Suppressor macrophage (primary cell): ENCODE data around the gene CLASP1.
"Not testable (repeated sequence)": the region's sequence is repeated elsewhere in the genome, so short reads cannot be mapped to it uniquely, and the experiment has no call there.

Experiments
- DNase-seq, 4 experiments: peaks; one replicate each; pipeline ENCODE4 v3.0.0-alpha.2; 2020 to 2022

The CLASP1 gene

GRCh38 chr2:121343191-121343590 is 306.1 kb downstream of the CLASP1 start:
- no peak for DNase-seq

- no peak for DNase-seq
Observed at GRCh38 chr2:121342751-121343150, 306.5 kb downstream of the CLASP1 start.

DNA sequence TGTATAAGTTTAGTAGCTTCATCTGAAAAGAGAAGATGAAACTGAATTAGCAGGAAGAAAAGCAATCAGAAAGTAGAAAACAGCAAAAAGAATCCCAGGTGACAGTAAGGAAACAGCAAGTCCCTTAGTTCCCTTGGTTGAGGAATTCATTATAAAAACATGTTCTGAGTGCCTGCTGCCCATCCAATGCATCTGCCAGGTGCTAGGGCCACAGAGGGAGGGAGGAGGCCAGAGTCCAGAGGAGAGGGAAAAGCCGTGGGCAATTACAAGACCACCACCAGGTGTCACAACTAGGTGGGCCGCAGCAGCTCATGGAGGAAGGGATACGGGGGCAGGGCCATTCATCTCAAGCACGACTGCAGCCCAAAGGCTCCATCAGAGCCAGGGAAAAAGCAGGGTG is 308.3 kb downstream of the CLASP1 start:
- DNase-seq = no peak

GRCh38 chr2:121338281-121338680 is 311.0 kb downstream of the CLASP1 start:
- DNase-seq = no peak

DNA sequence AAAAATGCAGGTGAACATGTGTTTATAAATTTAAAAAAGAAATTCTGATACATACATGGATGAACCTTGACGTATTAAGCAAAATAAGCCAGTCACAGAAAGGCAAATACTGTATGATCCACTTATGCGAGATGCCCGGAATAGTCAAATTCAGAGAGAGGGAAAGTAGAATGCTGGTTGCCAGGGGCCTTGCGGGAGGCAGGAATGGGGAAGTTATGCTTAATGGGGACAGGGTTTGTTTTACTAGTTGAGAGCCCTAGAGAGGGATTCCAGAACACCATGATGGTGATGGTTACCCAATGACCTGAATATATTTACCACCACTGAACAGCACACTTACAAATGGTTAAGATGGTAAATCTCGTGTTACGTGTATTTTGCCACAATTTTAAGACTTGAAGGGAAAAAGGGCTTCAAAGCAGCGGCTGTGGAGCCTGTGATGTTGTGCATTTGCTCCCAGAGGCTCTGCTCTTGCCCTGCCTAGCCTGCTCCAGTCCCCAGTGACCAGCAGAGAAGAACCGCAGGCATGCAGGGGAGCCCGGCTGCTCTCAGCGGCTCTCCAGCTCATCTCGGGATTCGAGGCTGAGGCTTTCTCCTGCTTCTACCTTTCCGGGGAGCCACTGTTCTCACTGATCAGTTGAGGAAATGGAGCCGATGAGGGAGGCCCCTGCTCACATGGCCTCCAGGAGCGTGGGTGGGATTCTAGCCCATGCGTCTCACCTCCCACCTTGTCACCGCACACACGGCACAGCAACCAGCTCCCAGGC is 312.6 kb downstream of the CLASP1 start:
- DNase-seq = no peak

GRCh38 chr2:121335294-121336290 is 313.7 kb downstream of the CLASP1 start:
- no peak for DNase-seq

DNA sequence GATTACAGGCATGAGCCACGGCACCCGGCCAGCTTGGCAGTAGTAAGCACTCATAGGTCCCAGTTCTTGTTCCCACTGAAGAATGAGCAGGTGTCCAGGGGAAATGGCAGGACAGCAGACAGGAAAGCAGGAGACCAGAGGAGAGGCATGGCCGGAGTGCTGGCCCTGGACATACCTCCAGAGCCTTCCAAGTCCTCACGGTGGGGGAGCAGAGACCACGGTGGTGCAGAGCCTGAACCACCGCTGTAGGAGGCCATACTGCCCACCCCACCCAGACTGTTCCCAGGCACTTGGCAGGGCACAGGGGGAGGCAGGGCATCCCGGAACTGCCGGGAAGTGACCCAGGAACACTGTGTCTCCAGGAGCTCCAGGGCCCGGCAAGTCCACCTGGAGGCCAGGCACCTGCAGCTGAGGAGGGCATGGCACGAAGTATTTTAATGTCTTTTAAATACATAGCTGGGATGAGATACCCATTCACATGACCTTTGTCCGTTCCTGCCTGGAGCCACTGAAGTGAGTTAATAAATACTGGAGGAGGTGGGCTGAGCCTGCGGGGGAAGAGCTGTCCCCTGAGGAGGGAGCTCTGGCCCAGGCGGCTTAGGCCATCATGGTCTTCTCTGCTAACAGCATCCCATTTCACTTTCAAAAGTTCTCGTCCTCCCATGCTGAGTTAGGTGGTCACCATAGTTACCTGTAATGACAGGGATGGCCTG is 314.5 kb downstream of the CLASP1 start:
- DNase-seq = no peak

GRCh38 chr2:121333834-121334558 is 315.3 kb downstream of the CLASP1 start:
- DNase-seq = no peak

GRCh38 chr2:121333231-121333630 is 316.0 kb downstream of the CLASP1 start:
- DNase-seq = no peak

DNA sequence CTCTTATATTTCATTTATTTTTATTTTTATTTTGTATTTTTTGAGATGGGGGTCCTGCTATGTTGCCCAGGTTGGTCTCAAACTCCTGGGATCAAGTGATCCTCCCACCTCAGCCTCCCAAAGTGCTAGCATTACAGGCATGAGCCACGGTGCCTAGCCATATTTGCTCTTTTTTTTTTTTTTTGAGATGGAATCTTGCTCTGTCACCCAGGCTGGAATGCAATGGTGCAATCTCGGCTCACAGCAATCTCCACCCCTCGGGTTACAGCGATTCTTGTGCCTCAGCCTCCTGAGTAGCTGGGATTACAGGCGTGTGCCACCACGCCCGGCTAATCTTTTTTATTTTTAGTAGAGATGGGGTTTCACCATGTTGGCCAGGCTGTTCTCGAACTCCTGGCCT is 317.9 kb downstream of the CLASP1 start:
- not testable (repeated sequence) for DNase-seq

GRCh38 chr2:121330921-121331320 is 318.3 kb downstream of the CLASP1 start:
- DNase-seq = no peak

- no peak for DNase-seq
Observed at GRCh38 chr2:121329786-121330185, 319.5 kb downstream of the CLASP1 start.

GRCh38 chr2:121326628-121327027 is 322.6 kb downstream of the CLASP1 start:
- no peak for DNase-seq

DNA sequence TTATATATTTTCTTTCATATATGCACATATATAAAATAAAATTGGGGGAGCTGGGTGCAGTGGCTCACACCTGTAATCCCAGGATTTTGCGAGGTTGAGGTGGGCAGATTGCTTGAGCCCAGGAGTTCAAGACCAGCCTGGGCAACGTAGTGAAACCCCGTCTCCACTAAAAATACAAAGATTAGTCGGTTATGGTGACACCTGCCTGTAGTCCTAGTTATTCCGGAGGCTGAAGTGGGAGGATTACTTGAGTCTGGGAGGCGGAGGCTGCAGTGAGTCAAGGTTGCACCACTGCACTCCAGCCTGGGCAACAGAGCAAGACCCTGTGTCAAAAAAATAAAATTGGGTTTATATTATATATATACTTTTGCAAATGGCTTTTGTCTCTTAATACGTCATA is 324.7 kb downstream of the CLASP1 start:
- DNase-seq = no peak

DNA sequence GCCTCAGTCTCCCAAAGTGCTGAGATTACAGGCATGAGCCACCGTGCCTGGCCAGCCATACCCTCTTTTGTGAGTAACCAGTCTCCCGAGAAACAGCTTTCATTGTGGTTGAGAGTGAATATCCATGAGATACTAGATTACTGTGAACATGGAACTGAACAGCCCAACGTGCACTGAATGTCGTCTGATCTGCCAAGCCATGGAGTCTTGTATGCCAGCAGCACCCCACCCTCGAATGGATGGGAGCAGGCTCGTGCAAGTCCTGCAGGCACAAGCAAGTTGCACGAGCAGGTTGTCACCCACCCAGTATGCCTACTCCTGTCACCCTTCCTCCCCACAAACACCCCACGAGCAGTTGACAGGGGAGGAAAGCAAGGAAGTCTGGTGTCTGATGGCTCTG is 327.8 kb downstream of the CLASP1 start:
- no peak for DNase-seq

GRCh38 chr2:121319941-121320340 is 329.3 kb downstream of the CLASP1 start:
- DNase-seq = no peak

GRCh38 chr2:121316986-121317385 is 332.3 kb downstream of the CLASP1 start:
- no peak for DNase-seq

- DNase-seq = not testable (repeated sequence)
Observed at GRCh38 chr2:121313701-121314100, 335.6 kb downstream of the CLASP1 start.

- DNase-seq = peak; percentile 63 to 86 (median 72)
Observed at GRCh38 chr2:121309801-121310200, 339.5 kb downstream of the CLASP1 start.

DNA sequence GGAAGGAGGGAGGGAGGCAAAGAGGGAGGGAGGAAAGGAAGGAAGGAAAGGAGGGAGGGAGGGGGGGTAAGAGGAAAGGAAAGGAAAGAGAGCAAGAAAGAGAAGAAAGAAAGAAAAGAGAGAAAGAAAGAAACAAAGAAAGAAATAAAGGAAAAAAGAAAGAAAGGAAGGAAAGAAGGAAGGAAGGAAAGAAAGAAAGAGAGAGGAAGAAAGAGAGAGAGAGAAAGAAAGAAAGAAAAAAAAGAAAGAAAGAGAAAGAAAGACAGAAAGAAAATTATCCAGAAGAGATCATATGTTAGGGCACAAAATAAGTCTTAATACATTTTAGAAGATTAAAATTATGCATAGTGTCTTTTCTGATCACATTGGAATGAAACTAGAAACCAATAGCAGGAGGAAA is 339.9 kb downstream of the CLASP1 start:
- no peak for DNase-seq

GRCh38 chr2:121307048-121307447 is 342.2 kb downstream of the CLASP1 start:
- DNase-seq = no peak

DNA sequence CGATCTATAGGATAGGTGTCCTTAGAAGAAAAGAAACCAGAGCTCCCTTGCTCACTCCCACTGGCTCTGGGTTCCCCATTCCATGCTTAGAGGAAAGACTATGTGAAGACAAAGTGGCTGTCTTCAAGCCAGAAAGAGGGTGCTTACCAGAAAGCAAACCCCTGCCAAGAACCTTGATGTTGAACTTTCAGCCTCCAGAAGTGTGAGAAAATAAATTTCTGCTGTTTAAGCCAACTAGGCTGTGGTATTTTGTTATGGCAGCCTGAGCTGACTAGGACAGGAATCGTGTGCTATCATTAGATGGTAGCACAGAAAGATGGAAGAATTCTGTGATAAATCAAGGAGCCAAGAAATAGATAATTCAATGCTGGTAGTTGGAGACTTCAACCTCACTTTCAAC is 344.3 kb downstream of the CLASP1 start:
- DNase-seq = no peak
